Measurements from ENCODE around the gene YWHAH. TPM values are rescaled to one million over a fixed set of nuclear protein-coding genes. Genes with fewer than 3 reads are reported as not detected.

YWHAH gene
- total and polyA plus RNA-seq, 9 of the 15 experiments (the other 6 are each of a cell fraction or from before 2014, with no cell fraction given), result 32.0 to 177 (median 114) TPM

- POLR2A ChIA-PET, result interaction anchor here (1.1 kb wide), 1 partner anchor 10 kb away, joined by 5 read pairs; no protein-coding TSS in a partner anchor
- peaks cover 89% of the 10 kb centered on the region for H3K79me2 ChIP-seq (ENCODE audit: control insufficient read depth, insufficient read depth, low read length)
- peaks cover 14% of the 10 kb centered on the region for H3K9me1 ChIP-seq (ENCODE audit: control insufficient read depth, insufficient read depth, low read length)
- H3K27ac ChIP-seq (ENCODE audit: extremely low read depth, low read depth, low read length), result no peak overlapping the region
- no TSS peak for BruUV-seq (replicated peaks)
- in situ Hi-C loops (cut with MboI), result no loop called here
- 79% methylated on average over 2 of the region's 2 CpGs for WGBS (ENCODE audit: insufficient coverage, low coverage, missing lambda C conversion rate)
- no peak for ATAC-seq
- H3K4me3 ChIP-seq, result no peak overlapping the region
- FAIRE-seq, result no peak
- no peak overlapping the region for H3K9ac ChIP-seq (ENCODE audit: insufficient read depth in 1 of 2, low read depth in 2 of 2, low read length in 2 of 2)
- H3K9me3 ChIP-seq (replicated peaks; ENCODE audit: control insufficient read depth, insufficient read depth, low read depth, low read length), result no peaks in the 10 kb centered on the region
- DNase-seq (ENCODE audit: extremely low read depth in 1 of 4, low spot score in 3 of 4), result no peak
- peaks cover 7 to 13% of the 10 kb centered on the region in 2 experiments; a peak in 3 of 5 replicates for H3K4me1 ChIP-seq (replicated peaks in 1 of 2; ENCODE audit: control insufficient read depth in 2 of 2, insufficient read depth in 2 of 2, low read length in 2 of 2)
- TF ChIP-seq ELK3 (CRISPR knock-in tag; IDR thresholded peaks at IDR 0.05) (no peak), DIDO1 (tag; IDR thresholded peaks at IDR 0.05; ENCODE audit: low read depth) (no peak), NR1H2 (CRISPR knock-in tag; IDR thresholded peaks at IDR 0.05) (no peak), MAX (CRISPR knock-in tag; IDR thresholded peaks at IDR 0.05) (no peak), ZNF445 (CRISPR knock-in tag; IDR thresholded peaks at IDR 0.05; ENCODE audit: low read depth) (no peak), ELK1 (CRISPR knock-in tag; IDR thresholded peaks at IDR 0.05) (no peak)
- TF ChIP-seq, protein P1, sequence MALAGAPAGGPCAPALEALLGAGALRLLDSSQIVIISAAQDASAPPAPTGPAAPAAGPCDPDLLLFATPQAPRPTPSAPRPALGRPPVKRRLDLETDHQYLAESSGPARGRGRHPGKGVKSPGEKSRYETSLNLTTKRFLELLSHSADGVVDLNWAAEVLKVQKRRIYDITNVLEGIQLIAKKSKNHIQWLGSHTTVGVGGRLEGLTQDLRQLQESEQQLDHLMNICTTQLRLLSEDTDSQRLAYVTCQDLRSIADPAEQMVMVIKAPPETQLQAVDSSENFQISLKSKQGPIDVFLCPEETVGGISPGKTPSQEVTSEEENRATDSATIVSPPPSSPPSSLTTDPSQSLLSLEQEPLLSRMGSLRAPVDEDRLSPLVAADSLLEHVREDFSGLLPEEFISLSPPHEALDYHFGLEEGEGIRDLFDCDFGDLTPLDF (CRISPR knock-in tag; IDR thresholded peaks at IDR 0.05), result no peak
- TF ChIP-seq, protein P2, sequence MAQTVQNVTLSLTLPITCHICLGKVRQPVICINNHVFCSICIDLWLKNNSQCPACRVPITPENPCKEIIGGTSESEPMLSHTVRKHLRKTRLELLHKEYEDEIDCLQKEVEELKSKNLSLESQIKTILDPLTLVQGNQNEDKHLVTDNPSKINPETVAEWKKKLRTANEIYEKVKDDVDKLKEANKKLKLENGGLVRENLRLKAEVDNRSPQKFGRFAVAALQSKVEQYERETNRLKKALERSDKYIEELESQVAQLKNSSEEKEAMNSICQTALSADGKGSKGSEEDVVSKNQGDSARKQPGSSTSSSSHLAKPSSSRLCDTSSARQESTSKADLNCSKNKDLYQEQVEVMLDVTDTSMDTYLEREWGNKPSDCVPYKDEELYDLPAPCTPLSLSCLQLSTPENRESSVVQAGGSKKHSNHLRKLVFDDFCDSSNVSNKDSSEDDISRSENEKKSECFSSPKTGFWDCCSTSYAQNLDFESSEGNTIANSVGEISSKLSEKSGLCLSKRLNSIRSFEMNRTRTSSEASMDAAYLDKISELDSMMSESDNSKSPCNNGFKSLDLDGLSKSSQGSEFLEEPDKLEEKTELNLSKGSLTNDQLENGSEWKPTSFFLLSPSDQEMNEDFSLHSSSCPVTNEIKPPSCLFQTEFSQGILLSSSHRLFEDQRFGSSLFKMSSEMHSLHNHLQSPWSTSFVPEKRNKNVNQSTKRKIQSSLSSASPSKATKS (CRISPR knock-in tag; IDR thresholded peaks at IDR 0.05), result no peak
- CTCF ChIA-PET (ENCODE audit: low intra/inter-chr PET ratio), result no interaction called here
- no peak overlapping the region for H2AFZ ChIP-seq (ENCODE audit: low read depth, low read length)
- peaks cover 47% of the 10 kb centered on the region for H4K20me1 ChIP-seq (replicated peaks; ENCODE audit: control insufficient read depth, insufficient read depth, low read length)
- intact Hi-C loops (cut with micrococcal nuclease), result no loop called here
- no peaks in the 10 kb centered on the region for H3K27me3 ChIP-seq (ENCODE audit: control insufficient read depth in 2 of 2, insufficient read depth in 2 of 2, low read length in 2 of 2)
- peaks cover 96% of the 10 kb centered on the region for H3K36me3 ChIP-seq (ENCODE audit: control insufficient read depth, insufficient read depth, low read length)
- no peak overlapping the region for H3K4me2 ChIP-seq (ENCODE audit: insufficient read depth, low read length)
Observed at GRCh38 chr22:31952472-31952871, 8.1 kb downstream of the YWHAH start.
